ENCODE measurements around the gene KCNQ1. TPM values are rescaled to one million over a fixed set of nuclear protein-coding genes. Genes with fewer than 3 reads are reported as not detected.

KCNQ1 gene
- polyA plus RNA-seq, 1 donor from 2014 or later, result not detected

GRCh38 chr11:2555336-2555735, 110.5 kb downstream of the KCNQ1 start:
- no peaks in the 10 kb centered on the region for H3K79me2 ChIP-seq (replicated peaks; ENCODE audit: insufficient read depth, low read length)
- no peak overlapping the region for H3K27ac ChIP-seq (ENCODE audit: low read length)
- H3F3A ChIP-seq (ENCODE audit: insufficient read depth, low read length, poor library complexity, severe bottlenecking), result no peaks in the 10 kb centered on the region
- H3K4me3 ChIP-seq (ENCODE audit: low read length), result no peak overlapping the region
- no peak overlapping the region for H3K4me2 ChIP-seq (ENCODE audit: low read length)
- H4K20me1 ChIP-seq (ENCODE audit: insufficient read depth), result no peaks in the 10 kb centered on the region
- no peak overlapping the region for H3K9ac ChIP-seq (ENCODE audit: low read length)
- no peaks in the 10 kb centered on the region for H3K9me2 ChIP-seq (ENCODE audit: insufficient read depth, low read length)
- H3K27me3 ChIP-seq (ENCODE audit: insufficient read depth, low read depth, low read length), result no peaks in the 10 kb centered on the region
- no peaks in the 10 kb centered on the region for H3K9me3 ChIP-seq (ENCODE audit: low read length)
- H3K36me3 ChIP-seq (ENCODE audit: insufficient read depth, low read length), result no peaks in the 10 kb centered on the region
- no peak overlapping the region for H2AFZ ChIP-seq (ENCODE audit: low read depth, low read length)
- TF ChIP-seq POLR2AphosphoS5 (IDR thresholded peaks at IDR 0.05) (no peak), TAF1 (IDR thresholded peaks at IDR 0.05; ENCODE audit: low read depth) (no peak), EP300 (conservative IDR thresholded peaks at IDR 0.05; ENCODE audit: poor library complexity, severe bottlenecking) (no peak), EZH2 (IDR thresholded peaks at IDR 0.05; ENCODE audit: borderline replicate concordance, insufficient read depth, low read length, poor library complexity, severe bottlenecking) (no peak), RAD21 (conservative IDR thresholded peaks at IDR 0.05) (no peak), MXI1 (conservative IDR thresholded peaks at IDR 0.05; ENCODE audit: poor library complexity, severe bottlenecking) (no peak), CTCF (IDR thresholded peaks at IDR 0.05; ENCODE audit: poor library complexity, severe bottlenecking) (no peak), SMC3 (conservative IDR thresholded peaks at IDR 0.05; ENCODE audit: poor library complexity) (no peak), REST (IDR thresholded peaks at IDR 0.05; ENCODE audit: borderline replicate concordance) (no peak)

- no peaks in the 10 kb centered on the region for H4K20me1 ChIP-seq (ENCODE audit: insufficient read depth)
- H2AFZ ChIP-seq (ENCODE audit: low read depth, low read length), result no peak overlapping the region
- TF ChIP-seq SMC3 (conservative IDR thresholded peaks at IDR 0.05; ENCODE audit: poor library complexity) (no peak), POLR2AphosphoS5 (IDR thresholded peaks at IDR 0.05) (no peak), TAF1 (IDR thresholded peaks at IDR 0.05; ENCODE audit: low read depth) (no peak), EP300 (conservative IDR thresholded peaks at IDR 0.05; ENCODE audit: poor library complexity, severe bottlenecking) (no peak), EZH2 (IDR thresholded peaks at IDR 0.05; ENCODE audit: borderline replicate concordance, insufficient read depth, low read length, poor library complexity, severe bottlenecking) (no peak), CTCF (IDR thresholded peaks at IDR 0.05; ENCODE audit: poor library complexity, severe bottlenecking) (no peak), RAD21 (conservative IDR thresholded peaks at IDR 0.05) (no peak), REST (IDR thresholded peaks at IDR 0.05; ENCODE audit: borderline replicate concordance) (no peak), MXI1 (conservative IDR thresholded peaks at IDR 0.05; ENCODE audit: poor library complexity, severe bottlenecking) (no peak)
- no peak overlapping the region for H3K4me2 ChIP-seq (ENCODE audit: low read length)
- no peak overlapping the region for H3K27ac ChIP-seq (ENCODE audit: low read length)
- H3K4me3 ChIP-seq (ENCODE audit: low read length), result no peak overlapping the region
- H3K9me2 ChIP-seq (ENCODE audit: insufficient read depth, low read length), result no peaks in the 10 kb centered on the region
- no peak overlapping the region for H3K9ac ChIP-seq (ENCODE audit: low read length)
- no peaks in the 10 kb centered on the region for H3K36me3 ChIP-seq (ENCODE audit: insufficient read depth, low read length)
- no peaks in the 10 kb centered on the region for H3K9me3 ChIP-seq (ENCODE audit: low read length)
- H3F3A ChIP-seq (ENCODE audit: insufficient read depth, low read length, poor library complexity, severe bottlenecking), result no peaks in the 10 kb centered on the region
- no peaks in the 10 kb centered on the region for H3K27me3 ChIP-seq (ENCODE audit: insufficient read depth, low read depth, low read length)
- H3K79me2 ChIP-seq (replicated peaks; ENCODE audit: insufficient read depth, low read length), result no peaks in the 10 kb centered on the region
These were observed 111.1 kb downstream of the KCNQ1 start for GRCh38 chr11:2555891-2556290.

Data from neural cell (in vitro differentiated cells).